ENCODE data around the gene RPS18.

The RPS18 gene

DNA sequence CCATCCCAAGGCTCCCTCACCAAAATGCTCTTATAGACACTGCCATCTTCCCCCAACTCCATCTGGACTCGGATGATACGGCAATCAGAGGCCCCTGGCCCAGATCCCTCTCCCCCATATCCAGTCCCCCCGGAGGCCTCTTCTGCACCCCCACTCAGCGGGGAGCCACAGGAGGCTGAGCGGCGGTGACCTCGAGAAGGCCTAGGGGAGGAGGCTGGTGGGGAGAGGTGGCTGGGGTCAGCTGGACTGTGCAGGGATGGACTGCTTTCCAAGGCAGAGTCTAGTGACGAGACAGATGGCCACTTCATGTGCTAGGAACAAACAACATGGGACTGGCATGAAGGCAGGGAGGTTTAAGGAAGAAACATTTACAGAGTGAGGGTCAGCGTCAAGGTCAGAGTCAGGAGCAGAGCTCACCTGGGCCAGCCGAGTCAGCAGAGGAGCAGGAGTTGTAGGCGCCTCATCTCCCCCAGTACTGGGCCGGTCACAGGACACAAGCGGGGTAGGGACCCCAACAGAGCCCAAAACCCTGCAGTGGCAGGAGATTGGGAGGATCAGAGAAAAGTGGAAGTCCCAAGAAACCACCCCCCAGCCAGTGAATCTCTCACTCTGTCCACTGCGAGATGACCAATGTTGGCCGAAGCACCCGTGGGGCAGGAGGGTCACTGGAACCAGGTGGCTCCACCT is 21.3 kb downstream of the RPS18 start:
- TF ChIP-seq, protein P1, sequence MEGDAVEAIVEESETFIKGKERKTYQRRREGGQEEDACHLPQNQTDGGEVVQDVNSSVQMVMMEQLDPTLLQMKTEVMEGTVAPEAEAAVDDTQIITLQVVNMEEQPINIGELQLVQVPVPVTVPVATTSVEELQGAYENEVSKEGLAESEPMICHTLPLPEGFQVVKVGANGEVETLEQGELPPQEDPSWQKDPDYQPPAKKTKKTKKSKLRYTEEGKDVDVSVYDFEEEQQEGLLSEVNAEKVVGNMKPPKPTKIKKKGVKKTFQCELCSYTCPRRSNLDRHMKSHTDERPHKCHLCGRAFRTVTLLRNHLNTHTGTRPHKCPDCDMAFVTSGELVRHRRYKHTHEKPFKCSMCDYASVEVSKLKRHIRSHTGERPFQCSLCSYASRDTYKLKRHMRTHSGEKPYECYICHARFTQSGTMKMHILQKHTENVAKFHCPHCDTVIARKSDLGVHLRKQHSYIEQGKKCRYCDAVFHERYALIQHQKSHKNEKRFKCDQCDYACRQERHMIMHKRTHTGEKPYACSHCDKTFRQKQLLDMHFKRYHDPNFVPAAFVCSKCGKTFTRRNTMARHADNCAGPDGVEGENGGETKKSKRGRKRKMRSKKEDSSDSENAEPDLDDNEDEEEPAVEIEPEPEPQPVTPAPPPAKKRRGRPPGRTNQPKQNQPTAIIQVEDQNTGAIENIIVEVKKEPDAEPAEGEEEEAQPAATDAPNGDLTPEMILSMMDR (IDR thresholded peaks at IDR 0.05; ENCODE audit: insufficient read depth, low read length, poor library complexity, severe bottlenecking): no peak
- no peaks in the 10 kb centered on the region for H3K27me3 ChIP-seq (replicated peaks; ENCODE audit: control insufficient read depth, insufficient read depth, low read length)
- no peak overlapping the region for H3K4me3 ChIP-seq (replicated peaks; ENCODE audit: low read depth, low read length)
- no peak for DNase-seq (ENCODE audit: extremely low read depth, insufficient read length)
- H3K36me3 ChIP-seq (ENCODE audit: control insufficient read depth, insufficient read depth, low read length): peaks cover 10% of the 10 kb centered on the region

GRCh38 chr6:33294086-33294823 is 22.4 kb downstream of the RPS18 start:
- TF ChIP-seq, protein P1 (IDR thresholded peaks at IDR 0.05; ENCODE audit: insufficient read depth, low read length, poor library complexity, severe bottlenecking): no peak
- no peak overlapping the region for H3K4me3 ChIP-seq (replicated peaks; ENCODE audit: low read depth, low read length)
- H3K36me3 ChIP-seq (ENCODE audit: control insufficient read depth, insufficient read depth, low read length): peaks cover 10% of the 10 kb centered on the region
- no peaks in the 10 kb centered on the region for H3K27me3 ChIP-seq (replicated peaks; ENCODE audit: control insufficient read depth, insufficient read depth, low read length)
- no peak for DNase-seq (ENCODE audit: extremely low read depth, insufficient read length)

GRCh38 chr6:33295621-33296369 is 23.9 kb downstream of the RPS18 start:
- H3K27me3 ChIP-seq (replicated peaks; ENCODE audit: control insufficient read depth, insufficient read depth, low read length): no peaks in the 10 kb centered on the region
- TF ChIP-seq, protein P1 (IDR thresholded peaks at IDR 0.05; ENCODE audit: insufficient read depth, low read length, poor library complexity, severe bottlenecking): no peak
- no peak overlapping the region for H3K4me3 ChIP-seq (replicated peaks; ENCODE audit: low read depth, low read length)
- no peak for DNase-seq (ENCODE audit: extremely low read depth, insufficient read length)
- H3K36me3 ChIP-seq (ENCODE audit: control insufficient read depth, insufficient read depth, low read length): peaks cover 10% of the 10 kb centered on the region

DNA sequence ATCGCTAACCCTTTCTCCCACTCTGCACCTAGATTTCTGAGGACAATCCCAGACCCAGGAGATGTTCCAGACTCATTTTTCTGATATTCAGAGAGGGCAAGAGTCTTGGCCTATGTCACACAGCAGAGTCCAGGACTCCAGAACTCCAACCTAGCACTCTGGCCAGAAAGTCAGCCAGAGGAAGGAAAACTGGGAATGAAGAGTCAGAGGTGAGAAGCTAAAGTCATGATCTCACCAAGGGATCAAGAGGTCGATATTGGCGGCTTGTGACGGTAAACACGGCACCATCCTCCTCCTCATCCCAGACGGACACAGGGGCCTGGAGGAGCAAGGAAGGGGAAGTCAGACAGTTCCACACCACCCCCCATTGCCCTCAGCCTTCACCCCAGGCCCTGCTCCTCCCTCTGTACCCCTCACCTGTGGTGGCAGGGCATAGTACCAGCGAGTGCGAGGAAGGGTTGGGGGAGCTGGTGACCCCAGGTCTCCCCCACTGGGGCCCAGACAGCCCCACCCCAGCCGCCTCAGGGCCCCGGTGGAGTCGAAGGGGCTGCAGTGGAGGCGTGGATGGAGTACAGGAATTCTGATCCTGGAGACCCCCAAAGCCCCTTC is 25.0 kb downstream of the RPS18 start:
- H3K27me3 ChIP-seq (replicated peaks; ENCODE audit: control insufficient read depth, insufficient read depth, low read length): no peaks in the 10 kb centered on the region
- H3K4me3 ChIP-seq (replicated peaks; ENCODE audit: low read depth, low read length): peak overlapping the region; percentile 81; the same call in 1 of the 2 replicates
- DNase-seq (ENCODE audit: extremely low read depth, insufficient read length): no peak
- TF ChIP-seq, protein P1 (IDR thresholded peaks at IDR 0.05; ENCODE audit: insufficient read depth, low read length, poor library complexity, severe bottlenecking): no peak
- peaks cover 10% of the 10 kb centered on the region for H3K36me3 ChIP-seq (ENCODE audit: control insufficient read depth, insufficient read depth, low read length)

GRCh38 chr6:33297406-33297955 is 25.6 kb downstream of the RPS18 start:
- H3K4me3 ChIP-seq (replicated peaks; ENCODE audit: low read depth, low read length): peak overlapping the region; percentile 81
- peaks cover 10% of the 10 kb centered on the region for H3K36me3 ChIP-seq (ENCODE audit: control insufficient read depth, insufficient read depth, low read length)
- H3K27me3 ChIP-seq (replicated peaks; ENCODE audit: control insufficient read depth, insufficient read depth, low read length): no peaks in the 10 kb centered on the region
- no peak for DNase-seq (ENCODE audit: extremely low read depth, insufficient read length)
- TF ChIP-seq, protein P1 (IDR thresholded peaks at IDR 0.05; ENCODE audit: insufficient read depth, low read length, poor library complexity, severe bottlenecking): no peak
